T47D (cell line): ENCODE data around the gene DISC1.
A peak's percentile ranks its signal among the peaks of the same experiment; 100 is the strongest.

Experiments
- DNase-seq, 2 experiments: peaks; one replicate each; pipeline versions ENCODE4 v3.0.0 to v3.0.0-alpha.2; 2011 to 2012; ENCODE audit warnings: low read depth in 1 of 2, low spot score in 1 of 2
- JUND ChIP-seq: IDR thresholded peaks from 2 replicates; pipeline ENCODE4 v1.6.1; 2012; ENCODE audit warnings: low read depth
- in situ Hi-C: cut with HindIII; loops from 2 replicates; pipeline ENCODE4 v1.10.0; 2016; ENCODE audit warnings: low sequenced_read_pairs, low pct_unique_long_range_greater_than_20kb

DISC1 gene

GRCh38 chr1:232037774-232038388 lies 411.3 kb downstream of the DISC1 start:
- in situ Hi-C loops: no loop called here
- TF ChIP-seq JUND: no peak
- DNase-seq: no peak

- TF ChIP-seq JUND: no peak
- DNase-seq: no peak
Observed at GRCh38 chr1:232038706-232039677, 412.4 kb downstream of the DISC1 start.

GRCh38 chr1:232040260-232040659 lies 413.7 kb downstream of the DISC1 start:
- TF ChIP-seq JUND: no peak
- DNase-seq: no peak
- in situ Hi-C loops: no loop called here

More at GRCh38 chr1:232038706-232039677, 412.4 kb downstream of the DISC1 start:
- in situ Hi-C loops: no loop called here

GRCh38 chr1:232044728-232045127 lies 418.1 kb downstream of the DISC1 start:
- DNase-seq: no peak
- no peak for TF ChIP-seq JUND
- in situ Hi-C loops: no loop called here

GRCh38 chr1:232045139-232045994 lies 418.8 kb downstream of the DISC1 start:
- in situ Hi-C loops: no loop called here
- no peak for TF ChIP-seq JUND
- DNase-seq: no peak

- in situ Hi-C loops: no loop called here
- no peak for TF ChIP-seq JUND
- no peak for DNase-seq
Observed at GRCh38 chr1:232046451-232047306, 420.1 kb downstream of the DISC1 start.

- TF ChIP-seq JUND: no peak
- peak; percentile 12 to 41 for DNase-seq
- in situ Hi-C loops: no loop called here
Observed at GRCh38 chr1:232047473-232047872, 420.9 kb downstream of the DISC1 start.

- in situ Hi-C loops: no loop called here
- no peak for TF ChIP-seq JUND
- no peak for DNase-seq
Observed at GRCh38 chr1:232048481-232048880, 421.9 kb downstream of the DISC1 start.

- no peak for DNase-seq
- in situ Hi-C loops: no loop called here
- TF ChIP-seq JUND: no peak
Observed at GRCh38 chr1:232049335-232049734, 422.7 kb downstream of the DISC1 start.

- in situ Hi-C loops: no loop called here
- TF ChIP-seq JUND: no peak
- DNase-seq: no peak
Observed at GRCh38 chr1:232057217-232057895, 430.8 kb downstream of the DISC1 start.

- in situ Hi-C loops: no loop called here
- DNase-seq: no peak
- TF ChIP-seq JUND: no peak
Observed at GRCh38 chr1:232057896-232058274, 431.3 kb downstream of the DISC1 start.
